IPS-NIHi7 (cell line): ENCODE results near the gene PRKAA1.

Experiments
- DNase-seq: peaks from one replicate; pipeline ENCODE4 v3.0.0; 2012; ENCODE audit warnings: mixed read lengths; ENCODE audit errors: extremely low spot score

Gene PRKAA1

GRCh38 chr5:40781843-40782409, 16.2 kb downstream of the PRKAA1 start:
- DNase-seq: no peak

- DNase-seq: no peak
Measured at GRCh38 chr5:40780858-40781257, 17.3 kb downstream of the PRKAA1 start.

- DNase-seq: no peak
Measured at GRCh38 chr5:40780199-40780598, 18.0 kb downstream of the PRKAA1 start.

GRCh38 chr5:40779561-40779960, 18.6 kb downstream of the PRKAA1 start:
- DNase-seq: no peak

GRCh38 chr5:40778133-40778532, 20.0 kb downstream of the PRKAA1 start:
- no peak for DNase-seq

GRCh38 chr5:40776658-40776977, 21.6 kb downstream of the PRKAA1 start:
- no peak for DNase-seq

- DNase-seq: no peak
Measured at GRCh38 chr5:40775846-40776657, 22.1 kb downstream of the PRKAA1 start.

- no peak for DNase-seq
Measured at GRCh38 chr5:40775085-40775845, 22.9 kb downstream of the PRKAA1 start.

- no peak for DNase-seq
Measured at GRCh38 chr5:40774623-40775022, 23.6 kb downstream of the PRKAA1 start.

- DNase-seq: no peak
Measured at GRCh38 chr5:40770764-40771163, 27.4 kb downstream of the PRKAA1 start.

- no peak for DNase-seq
Measured at GRCh38 chr5:40762705-40763104, 35.5 kb downstream of the PRKAA1 start.

- no peak for DNase-seq
Measured at GRCh38 chr5:40757400-40757799, 40.8 kb downstream of the PRKAA1 start.

- peak; percentile 94 for DNase-seq
Measured at GRCh38 chr5:40755407-40756365, 42.5 kb downstream of the PRKAA1 start, which contains the start of gene TTC33. TSS of gene TTC33 (minus strand) at chr5:40755961. CDS start at chr5:40747018, 8,943 bp downstream.

GRCh38 chr5:40755093-40755406, 43.1 kb downstream of the PRKAA1 start:
- DNase-seq: peak; percentile 60

- no peak for DNase-seq
Measured at GRCh38 chr5:40754381-40755092, 43.6 kb downstream of the PRKAA1 start.

GRCh38 chr5:40746703-40747102, 51.5 kb downstream of the PRKAA1 start:
- no peak for DNase-seq

- DNase-seq: no peak
Measured at GRCh38 chr5:40743771-40744170, 54.4 kb downstream of the PRKAA1 start.

- no peak for DNase-seq
Measured at GRCh38 chr5:40738502-40738901, 59.7 kb downstream of the PRKAA1 start.

GRCh38 chr5:40736103-40736875, 61.9 kb downstream of the PRKAA1 start:
- peak; percentile 35 for DNase-seq

- DNase-seq: no peak
Measured at GRCh38 chr5:40735609-40736008, 62.6 kb downstream of the PRKAA1 start.
